ENCODE results near the gene ALDH9A1.

Gene ALDH9A1

DNA sequence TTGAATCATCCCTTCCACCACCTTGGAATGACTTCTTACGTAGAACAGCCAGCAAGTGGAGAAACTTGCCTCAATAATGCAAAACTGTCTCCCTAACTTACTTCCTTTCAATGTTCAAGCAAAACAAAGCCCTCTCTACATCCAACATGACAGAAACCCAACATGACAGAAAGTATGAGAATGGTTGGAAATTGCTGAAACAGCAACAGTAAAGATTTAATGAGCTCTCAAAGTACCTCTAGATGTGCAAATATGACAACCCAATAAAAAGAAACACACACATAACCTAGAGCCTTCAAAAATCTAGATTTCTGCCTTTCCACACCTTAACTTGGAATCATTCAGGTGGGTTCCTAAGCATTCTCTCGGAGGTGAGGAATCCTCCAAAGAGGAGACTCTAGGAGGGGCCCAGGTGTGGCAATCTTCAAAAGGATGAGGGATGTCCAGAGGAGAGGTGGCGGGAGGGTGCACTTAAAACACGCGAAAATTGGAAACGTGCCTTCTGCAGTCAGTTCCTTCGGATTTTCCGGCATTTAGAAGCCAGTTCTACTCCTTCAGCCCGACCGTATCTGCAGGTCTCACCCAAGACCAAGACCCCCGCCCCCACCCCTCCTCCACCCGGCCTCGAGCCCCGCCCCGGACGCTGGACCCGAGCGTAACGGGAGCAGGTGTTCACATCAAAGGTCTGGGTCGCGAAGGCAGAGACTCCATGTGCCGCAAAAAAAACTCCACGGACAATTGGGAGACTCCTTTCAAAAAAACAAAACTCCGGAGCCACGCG is 68.3 kb downstream of the ALDH9A1 start:
- H3K27me3 ChIP-seq (ENCODE audit: control insufficient read depth in 5 of 5, insufficient read depth in 4 of 5, low read length in 5 of 5): no peaks in the 10 kb centered on the region
- H3K4me3 ChIP-seq (ENCODE audit: low read depth in 1 of 5, low read length in 5 of 5): peak overlapping the region; percentile 82 to 100 (median 93)
- no peaks in the 10 kb centered on the region for H3K36me3 ChIP-seq (ENCODE audit: control insufficient read depth in 5 of 5, insufficient read depth in 5 of 5, low read length in 5 of 5)
- H3K9ac ChIP-seq (ENCODE audit: low read length in 5 of 5): peak overlapping the region in 4 of 5 donors; percentile 87 to 99 (median 96)
- H3K27ac ChIP-seq (ENCODE audit: low read depth, low read length): peak overlapping the region; percentile 98
- H3K9me3 ChIP-seq (ENCODE audit: control insufficient read depth in 5 of 5, low read length in 5 of 5): no peaks in the 10 kb centered on the region
- peaks cover 3 to 47% (median 37%) of the 10 kb centered on the region in 5 donors for H3K4me1 ChIP-seq (ENCODE audit: control insufficient read depth in 5 of 5, insufficient read depth in 5 of 5, low read length in 5 of 5)

DNA sequence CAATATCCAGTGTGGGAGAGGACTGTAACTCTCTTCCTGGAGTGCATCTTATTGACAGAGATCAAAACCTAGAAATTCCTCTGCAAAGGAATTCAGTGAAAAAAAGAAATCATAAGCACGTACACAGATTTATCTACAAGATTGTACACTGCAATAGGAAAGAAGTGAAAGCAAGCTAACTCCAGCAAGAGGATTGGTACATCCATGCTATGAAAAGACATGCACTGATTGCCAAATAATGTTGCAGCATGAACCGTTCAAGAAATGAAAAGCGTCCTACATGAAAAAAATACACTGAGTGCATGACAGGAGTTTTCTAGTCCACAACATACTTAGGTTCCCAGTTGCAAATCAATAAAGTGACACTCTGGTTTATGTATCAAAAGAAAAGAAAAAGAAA is 69.2 kb downstream of the ALDH9A1 start:
- Histone ChIP-seq H3K9me3 (ENCODE audit: control insufficient read depth in 5 of 5, low read length in 5 of 5) (no peaks in the 10 kb centered on the region), H3K9ac (ENCODE audit: low read length in 5 of 5) (peak overlapping the region in 1 of 5 donors; percentile 52), H3K36me3 (ENCODE audit: control insufficient read depth in 5 of 5, insufficient read depth in 5 of 5, low read length in 5 of 5) (no peaks in the 10 kb centered on the region), H3K27me3 (ENCODE audit: control insufficient read depth in 5 of 5, insufficient read depth in 4 of 5, low read length in 5 of 5) (no peaks in the 10 kb centered on the region), H3K4me3 (ENCODE audit: low read depth in 1 of 5, low read length in 5 of 5) (no peak overlapping the region), H3K4me1 (ENCODE audit: control insufficient read depth in 5 of 5, insufficient read depth in 5 of 5, low read length in 5 of 5) (peaks cover 0 to 39% (median 29%) of the 10 kb centered on the region in 5 donors), H3K27ac (ENCODE audit: low read depth, low read length) (no peak overlapping the region)

DNA sequence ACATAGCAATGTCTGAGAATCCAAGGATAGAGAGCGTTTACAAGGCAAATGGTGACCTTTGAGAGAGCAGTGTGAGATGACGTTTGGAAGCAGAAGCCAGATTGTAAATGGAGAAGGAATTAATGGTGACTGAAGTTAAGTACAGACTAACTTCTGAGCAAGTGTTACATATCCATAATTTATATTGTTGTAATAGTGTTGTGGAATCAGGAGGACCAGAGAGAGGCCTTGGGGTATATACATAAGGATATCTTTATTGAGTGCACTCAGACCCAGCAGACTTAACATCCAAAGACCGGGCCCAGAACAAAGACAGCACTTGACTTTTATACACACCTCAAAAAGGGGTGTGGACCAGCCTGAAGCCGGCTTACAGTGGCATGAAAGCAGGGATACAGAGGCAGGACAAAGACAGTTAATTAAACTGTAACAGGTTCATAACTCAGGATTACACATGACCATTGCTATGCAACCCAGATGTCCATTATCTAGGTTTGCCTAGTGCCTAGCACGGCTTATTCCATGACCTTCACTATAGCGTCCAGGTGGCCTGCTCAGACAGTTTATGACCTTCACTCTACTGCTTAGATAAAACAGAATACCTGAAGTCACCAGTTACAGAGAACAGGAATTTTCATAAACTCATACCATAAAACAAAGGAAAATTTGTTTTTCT is 70.1 kb downstream of the ALDH9A1 start:
- Histone ChIP-seq H3K27me3 (ENCODE audit: control insufficient read depth in 5 of 5, insufficient read depth in 4 of 5, low read length in 5 of 5) (no peaks in the 10 kb centered on the region), H3K4me1 (ENCODE audit: control insufficient read depth in 5 of 5, insufficient read depth in 5 of 5, low read length in 5 of 5) (peaks cover 0 to 30% (median 20%) of the 10 kb centered on the region in 5 donors), H3K9ac (ENCODE audit: low read length in 5 of 5) (no peak overlapping the region), H3K4me3 (ENCODE audit: low read depth in 1 of 5, low read length in 5 of 5) (no peak overlapping the region), H3K27ac (ENCODE audit: low read depth, low read length) (no peak overlapping the region), H3K9me3 (ENCODE audit: control insufficient read depth in 5 of 5, low read length in 5 of 5) (no peaks in the 10 kb centered on the region), H3K36me3 (ENCODE audit: control insufficient read depth in 5 of 5, insufficient read depth in 5 of 5, low read length in 5 of 5) (no peaks in the 10 kb centered on the region)

DNA sequence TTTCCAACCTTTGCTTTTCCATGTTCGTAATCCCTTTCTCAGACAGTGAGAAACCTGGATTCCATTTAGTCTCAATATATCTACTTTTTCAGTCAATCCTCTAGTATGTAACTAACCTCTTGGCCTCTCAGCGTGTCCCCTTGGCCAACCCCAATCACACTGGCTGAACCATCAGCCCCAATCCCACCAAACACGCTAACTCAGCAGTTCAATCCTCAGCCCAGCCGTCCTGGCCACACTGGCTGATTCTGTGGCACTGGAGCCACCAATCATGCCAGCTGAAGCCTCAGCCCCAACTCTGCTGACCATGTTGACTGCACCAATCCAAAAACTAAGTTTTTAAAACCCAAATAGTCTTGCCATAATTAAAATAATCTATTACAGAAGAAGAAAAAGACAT is 73.9 kb downstream of the ALDH9A1 start:
- Histone ChIP-seq H3K4me1 (ENCODE audit: control insufficient read depth in 5 of 5, insufficient read depth in 5 of 5, low read length in 5 of 5) (peaks cover 0 to 6% (median 0%) of the 10 kb centered on the region in 5 donors), H3K9ac (ENCODE audit: low read length in 5 of 5) (no peak overlapping the region), H3K36me3 (ENCODE audit: control insufficient read depth in 5 of 5, insufficient read depth in 5 of 5, low read length in 5 of 5) (no peaks in the 10 kb centered on the region), H3K9me3 (ENCODE audit: control insufficient read depth in 5 of 5, low read length in 5 of 5) (no peaks in the 10 kb centered on the region), H3K4me3 (ENCODE audit: low read depth in 1 of 5, low read length in 5 of 5) (no peak overlapping the region), H3K27me3 (ENCODE audit: control insufficient read depth in 5 of 5, insufficient read depth in 4 of 5, low read length in 5 of 5) (no peaks in the 10 kb centered on the region), H3K27ac (ENCODE audit: low read depth, low read length) (no peak overlapping the region)

DNA sequence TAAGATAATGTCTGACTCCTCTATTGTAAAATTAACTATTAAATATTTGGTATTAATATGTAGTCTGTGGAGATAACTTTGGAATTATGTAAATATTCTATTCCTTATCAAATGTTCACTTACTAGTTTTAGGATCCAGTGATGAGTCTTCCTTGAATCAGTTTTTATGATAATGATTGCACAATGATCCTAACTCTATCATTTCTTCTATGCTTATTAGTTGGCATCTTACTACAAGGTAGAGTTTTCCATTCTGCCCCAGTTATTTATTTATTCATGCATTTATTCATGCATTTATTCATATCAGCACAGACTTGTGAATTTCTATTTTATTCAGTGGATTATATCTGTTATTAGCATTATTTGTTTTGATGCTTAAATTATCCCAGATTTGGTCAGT is 74.7 kb downstream of the ALDH9A1 start:
- Histone ChIP-seq H3K9ac (ENCODE audit: low read length in 5 of 5) (no peak overlapping the region), H3K27ac (ENCODE audit: low read depth, low read length) (no peak overlapping the region), H3K4me1 (ENCODE audit: control insufficient read depth in 5 of 5, insufficient read depth in 5 of 5, low read length in 5 of 5) (no peaks in the 10 kb centered on the region), H3K27me3 (ENCODE audit: control insufficient read depth in 5 of 5, insufficient read depth in 4 of 5, low read length in 5 of 5) (no peaks in the 10 kb centered on the region), H3K4me3 (ENCODE audit: low read depth in 1 of 5, low read length in 5 of 5) (no peak overlapping the region), H3K36me3 (ENCODE audit: control insufficient read depth in 5 of 5, insufficient read depth in 5 of 5, low read length in 5 of 5) (no peaks in the 10 kb centered on the region), H3K9me3 (ENCODE audit: control insufficient read depth in 5 of 5, low read length in 5 of 5) (no peaks in the 10 kb centered on the region)

DNA sequence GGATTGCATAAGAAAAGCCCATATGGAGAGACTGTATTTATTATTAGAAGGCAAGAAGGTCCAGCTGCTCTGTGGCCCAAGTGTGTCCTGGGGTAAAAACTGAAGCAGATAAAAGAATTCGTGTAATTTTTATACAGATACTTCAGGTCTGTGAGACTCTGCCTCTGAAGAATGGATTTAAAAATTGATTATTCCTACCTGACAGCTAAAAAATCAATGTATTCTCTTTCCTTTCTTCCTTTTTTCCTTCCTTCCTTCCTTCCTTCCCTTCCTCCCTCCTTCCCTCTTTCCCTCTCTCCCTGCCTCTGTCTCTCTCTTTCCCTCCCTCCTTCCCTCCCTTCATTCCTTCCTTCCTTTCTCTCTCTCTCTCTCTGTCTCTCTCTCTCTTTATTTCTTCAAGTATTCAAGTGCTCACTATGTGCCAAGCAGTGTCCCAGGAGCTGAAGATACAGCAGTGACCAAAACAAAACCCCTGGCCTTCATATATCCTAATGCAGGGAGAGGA is 78.7 kb downstream of the ALDH9A1 start:
- Histone ChIP-seq H3K9me3 (ENCODE audit: control insufficient read depth in 5 of 5, low read length in 5 of 5) (no peaks in the 10 kb centered on the region), H3K4me1 (ENCODE audit: control insufficient read depth in 5 of 5, insufficient read depth in 5 of 5, low read length in 5 of 5) (no peaks in the 10 kb centered on the region), H3K27ac (ENCODE audit: low read depth, low read length) (no peak overlapping the region), H3K27me3 (ENCODE audit: control insufficient read depth in 5 of 5, insufficient read depth in 4 of 5, low read length in 5 of 5) (peaks cover 0 to 2% (median 0%) of the 10 kb centered on the region in 5 donors), H3K9ac (ENCODE audit: low read length in 5 of 5) (no peak overlapping the region), H3K4me3 (ENCODE audit: low read depth in 1 of 5, low read length in 5 of 5) (no peak overlapping the region), H3K36me3 (ENCODE audit: control insufficient read depth in 5 of 5, insufficient read depth in 5 of 5, low read length in 5 of 5) (no peaks in the 10 kb centered on the region)

DNA sequence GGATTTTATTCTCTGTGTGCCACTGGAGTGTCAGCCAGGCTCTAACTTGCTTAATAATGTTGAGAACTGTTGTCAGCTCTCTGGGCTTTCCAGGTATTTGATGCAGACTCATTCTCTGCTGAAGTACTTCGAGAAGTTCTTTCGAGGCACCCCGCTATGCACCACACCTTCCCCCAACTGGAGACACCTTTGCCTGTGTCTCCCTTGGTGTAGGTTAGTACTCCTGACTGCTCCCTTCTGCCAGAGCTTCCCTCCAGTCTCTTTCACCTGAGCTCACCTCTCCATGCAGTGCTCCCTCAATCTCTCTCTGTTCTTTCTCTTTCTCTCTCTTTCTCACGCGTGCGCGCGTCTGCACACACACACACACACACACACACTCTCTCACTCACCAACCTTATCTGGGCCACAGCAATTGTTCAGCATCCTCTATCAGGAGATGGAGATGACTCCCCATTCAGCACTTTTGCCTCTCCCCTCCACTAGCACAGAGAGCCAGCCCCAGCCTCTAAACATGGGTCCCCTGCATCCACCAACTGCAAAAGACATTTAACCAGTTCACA is 81.3 kb downstream of the ALDH9A1 start:
- Histone ChIP-seq H3K9ac (ENCODE audit: low read length in 5 of 5) (no peak overlapping the region), H3K9me3 (ENCODE audit: control insufficient read depth in 5 of 5, low read length in 5 of 5) (peaks cover 0 to 2% (median 0%) of the 10 kb centered on the region in 5 donors), H3K27me3 (ENCODE audit: control insufficient read depth in 5 of 5, insufficient read depth in 4 of 5, low read length in 5 of 5) (peaks cover 0 to 2% (median 0%) of the 10 kb centered on the region in 5 donors), H3K27ac (ENCODE audit: low read depth, low read length) (no peak overlapping the region), H3K36me3 (ENCODE audit: control insufficient read depth in 5 of 5, insufficient read depth in 5 of 5, low read length in 5 of 5) (no peaks in the 10 kb centered on the region), H3K4me3 (ENCODE audit: low read depth in 1 of 5, low read length in 5 of 5) (no peak overlapping the region), H3K4me1 (ENCODE audit: control insufficient read depth in 5 of 5, insufficient read depth in 5 of 5, low read length in 5 of 5) (no peaks in the 10 kb centered on the region)

DNA sequence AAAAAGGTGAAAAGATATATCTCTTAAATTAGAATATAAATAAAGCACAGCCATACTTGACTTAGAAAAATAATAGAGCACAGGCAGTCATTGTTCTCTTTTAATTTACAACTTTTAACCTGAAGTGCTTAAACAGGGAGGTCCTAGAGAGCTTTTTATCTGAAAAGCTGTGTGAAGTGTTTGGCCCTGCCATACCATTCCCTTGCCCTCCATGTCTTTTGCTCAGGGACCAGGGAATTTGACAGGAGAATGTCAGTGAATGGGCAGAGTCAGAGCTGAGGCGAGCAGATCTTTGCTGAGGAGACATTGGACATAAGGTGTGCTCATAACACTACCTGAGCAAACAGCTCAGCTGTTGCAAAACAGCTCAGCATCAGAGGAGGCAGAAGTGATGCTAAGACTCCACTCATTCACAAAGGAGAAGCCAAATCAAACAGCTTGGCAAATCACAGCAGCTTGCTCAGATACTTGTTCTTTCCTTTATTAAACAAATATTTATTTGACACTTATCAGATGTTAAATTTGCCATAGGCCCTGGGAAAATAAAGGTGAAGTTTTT is 82.2 kb downstream of the ALDH9A1 start:
- Histone ChIP-seq H3K27me3 (ENCODE audit: control insufficient read depth in 5 of 5, insufficient read depth in 4 of 5, low read length in 5 of 5) (peaks cover 0 to 2% (median 0%) of the 10 kb centered on the region in 5 donors), H3K4me3 (ENCODE audit: low read depth in 1 of 5, low read length in 5 of 5) (no peak overlapping the region), H3K9ac (ENCODE audit: low read length in 5 of 5) (no peak overlapping the region), H3K4me1 (ENCODE audit: control insufficient read depth in 5 of 5, insufficient read depth in 5 of 5, low read length in 5 of 5) (no peaks in the 10 kb centered on the region), H3K27ac (ENCODE audit: low read depth, low read length) (no peak overlapping the region), H3K9me3 (ENCODE audit: control insufficient read depth in 5 of 5, low read length in 5 of 5) (peaks cover 0 to 2% (median 0%) of the 10 kb centered on the region in 5 donors), H3K36me3 (ENCODE audit: control insufficient read depth in 5 of 5, insufficient read depth in 5 of 5, low read length in 5 of 5) (no peaks in the 10 kb centered on the region)
